Measurements from ENCODE around the gene PPARD. TPM values are rescaled to one million over a fixed set of nuclear protein-coding genes. Genes with fewer than 3 reads are reported as not detected.

The PPARD gene
- total RNA-seq, 1 experiment from 2014 or later = 13.8 TPM

DNA sequence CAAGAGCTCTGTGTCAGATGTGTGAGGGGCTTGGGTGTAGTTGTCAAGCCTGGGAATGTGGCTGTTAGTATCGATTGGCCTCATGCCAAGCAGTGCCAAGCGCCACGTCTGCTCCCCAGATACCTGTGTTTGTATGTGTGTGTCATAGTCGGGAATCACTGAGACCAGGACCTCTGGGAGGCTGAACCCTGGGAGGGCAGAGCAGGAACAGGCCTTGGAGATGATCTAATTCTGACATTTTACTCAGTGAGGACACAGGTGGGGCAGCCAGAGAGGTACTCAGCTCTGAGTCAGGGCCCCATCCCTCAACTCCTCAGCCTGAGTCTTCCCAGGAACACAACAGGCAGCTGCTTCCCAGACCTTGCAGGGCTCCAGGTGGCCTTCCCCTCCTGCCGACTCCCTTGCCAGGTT, 58.5 kb downstream of the PPARD start:
- H3K27me3 ChIP-seq (replicated peaks; ENCODE audit: insufficient read depth, low read depth, low read length, poor library complexity) = no peaks in the 10 kb centered on the region
- TF ChIP-seq, protein P1, sequence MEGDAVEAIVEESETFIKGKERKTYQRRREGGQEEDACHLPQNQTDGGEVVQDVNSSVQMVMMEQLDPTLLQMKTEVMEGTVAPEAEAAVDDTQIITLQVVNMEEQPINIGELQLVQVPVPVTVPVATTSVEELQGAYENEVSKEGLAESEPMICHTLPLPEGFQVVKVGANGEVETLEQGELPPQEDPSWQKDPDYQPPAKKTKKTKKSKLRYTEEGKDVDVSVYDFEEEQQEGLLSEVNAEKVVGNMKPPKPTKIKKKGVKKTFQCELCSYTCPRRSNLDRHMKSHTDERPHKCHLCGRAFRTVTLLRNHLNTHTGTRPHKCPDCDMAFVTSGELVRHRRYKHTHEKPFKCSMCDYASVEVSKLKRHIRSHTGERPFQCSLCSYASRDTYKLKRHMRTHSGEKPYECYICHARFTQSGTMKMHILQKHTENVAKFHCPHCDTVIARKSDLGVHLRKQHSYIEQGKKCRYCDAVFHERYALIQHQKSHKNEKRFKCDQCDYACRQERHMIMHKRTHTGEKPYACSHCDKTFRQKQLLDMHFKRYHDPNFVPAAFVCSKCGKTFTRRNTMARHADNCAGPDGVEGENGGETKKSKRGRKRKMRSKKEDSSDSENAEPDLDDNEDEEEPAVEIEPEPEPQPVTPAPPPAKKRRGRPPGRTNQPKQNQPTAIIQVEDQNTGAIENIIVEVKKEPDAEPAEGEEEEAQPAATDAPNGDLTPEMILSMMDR (conservative IDR thresholded peaks at IDR 0.05; ENCODE audit: low read depth, low read length) = no peak
- TF ChIP-seq EZH2 (IDR thresholded peaks at IDR 0.05; ENCODE audit: borderline replicate concordance, low read depth, low read length, poor library complexity, severe bottlenecking) = no peak
- no TSS peak for BruUV-seq (replicated peaks)
- intact Hi-C loops (cut with micrococcal nuclease; ENCODE audit: unreplicated experiment) = no loop called here
- H3K9me3 ChIP-seq (ENCODE audit: low read depth, low read length, poor library complexity, severe bottlenecking) = no peaks in the 10 kb centered on the region
- H3K4me1 ChIP-seq (ENCODE audit: insufficient read depth, low read length, poor library complexity, severe bottlenecking) = no peaks in the 10 kb centered on the region
- H3K4me3 ChIP-seq (ENCODE audit: low read depth, low read length, poor library complexity, severe bottlenecking) = no peak overlapping the region
- H3K36me3 ChIP-seq (ENCODE audit: insufficient read depth, low read length, poor library complexity, severe bottlenecking) = no peaks in the 10 kb centered on the region
- H3K27ac ChIP-seq (ENCODE audit: low read depth, low read length, poor library complexity, severe bottlenecking) = no peak overlapping the region
- ChIA-PET POLR2A (ENCODE audit: low non-redundant PET) (no interaction called here), CTCF (no interaction called here)
- DNase-seq (ENCODE audit: low spot score) = no peak

DNA sequence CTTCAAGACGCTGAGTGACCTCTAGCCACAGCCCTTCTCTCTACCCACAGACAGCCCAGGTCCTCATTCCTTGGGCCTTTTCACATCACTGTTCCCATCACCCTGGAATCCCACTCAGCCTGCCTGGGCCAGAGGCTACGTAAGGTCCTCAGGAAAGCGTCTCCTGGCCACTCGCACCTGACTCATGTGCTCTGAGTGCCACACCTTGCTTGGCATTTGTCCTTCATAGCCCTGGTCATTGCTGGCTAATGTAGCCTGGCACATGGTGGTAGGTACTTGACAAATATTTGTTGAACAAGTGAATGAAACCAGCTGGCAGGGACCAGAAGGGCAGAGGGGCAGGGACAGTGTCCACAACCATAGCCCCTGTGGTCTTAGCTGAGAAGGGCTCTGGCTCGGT, 59.2 kb downstream of the PPARD start:
- no peak overlapping the region for H3K27ac ChIP-seq (ENCODE audit: low read depth, low read length, poor library complexity, severe bottlenecking)
- TF ChIP-seq, protein P1 (conservative IDR thresholded peaks at IDR 0.05; ENCODE audit: low read depth, low read length) = no peak
- TF ChIP-seq EZH2 (IDR thresholded peaks at IDR 0.05; ENCODE audit: borderline replicate concordance, low read depth, low read length, poor library complexity, severe bottlenecking) = no peak
- no TSS peak for BruUV-seq (replicated peaks)
- POLR2A ChIA-PET (ENCODE audit: low non-redundant PET) = no interaction called here
- no peaks in the 10 kb centered on the region for H3K9me3 ChIP-seq (ENCODE audit: low read depth, low read length, poor library complexity, severe bottlenecking)
- H3K27me3 ChIP-seq (replicated peaks; ENCODE audit: insufficient read depth, low read depth, low read length, poor library complexity) = no peaks in the 10 kb centered on the region
- H3K4me3 ChIP-seq (ENCODE audit: low read depth, low read length, poor library complexity, severe bottlenecking) = no peak overlapping the region
- no peaks in the 10 kb centered on the region for H3K36me3 ChIP-seq (ENCODE audit: insufficient read depth, low read length, poor library complexity, severe bottlenecking)
- no peak for DNase-seq (ENCODE audit: low spot score)
- CTCF ChIA-PET = no interaction called here
- intact Hi-C loops (cut with micrococcal nuclease; ENCODE audit: unreplicated experiment) = no loop called here
- no peaks in the 10 kb centered on the region for H3K4me1 ChIP-seq (ENCODE audit: insufficient read depth, low read length, poor library complexity, severe bottlenecking)

DNA sequence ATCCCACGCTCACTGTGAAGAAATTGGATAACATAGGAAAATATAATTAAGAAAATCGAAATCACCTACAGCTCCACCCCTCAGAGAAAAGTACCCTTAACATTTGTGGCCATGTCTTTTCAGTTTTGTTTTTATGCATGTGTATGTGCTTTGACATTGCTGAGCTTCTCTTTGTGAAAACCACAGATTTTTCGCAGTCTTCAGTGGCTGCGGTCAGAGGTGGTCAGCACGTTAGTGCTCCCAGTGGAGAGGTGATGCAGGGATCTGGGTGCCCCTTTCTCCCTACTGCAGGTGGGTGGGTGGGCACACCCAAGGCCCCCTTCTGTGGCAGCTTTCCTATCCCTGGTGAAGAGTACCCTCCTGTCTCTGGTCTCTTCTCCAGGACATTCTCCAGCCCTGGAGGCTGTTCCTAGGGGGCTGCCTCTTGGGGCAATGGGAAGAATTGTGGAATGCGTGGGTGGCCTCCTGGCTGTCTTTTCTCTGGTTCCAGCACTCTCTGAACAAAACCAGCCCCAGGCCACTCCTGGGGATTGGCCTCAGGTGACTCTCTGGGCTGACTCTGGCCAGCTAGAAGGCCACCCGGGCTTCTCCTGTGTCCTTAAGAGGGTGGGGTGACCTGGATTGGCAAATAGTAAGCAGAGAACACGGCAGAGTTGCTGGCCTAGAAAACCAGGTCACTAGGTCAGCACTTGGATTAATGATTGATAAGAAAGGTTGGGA, 59.9 kb downstream of the PPARD start:
- Histone ChIP-seq H3K4me1 (ENCODE audit: insufficient read depth, low read length, poor library complexity, severe bottlenecking) (no peaks in the 10 kb centered on the region), H3K27ac (ENCODE audit: low read depth, low read length, poor library complexity, severe bottlenecking) (no peak overlapping the region), H3K36me3 (ENCODE audit: insufficient read depth, low read length, poor library complexity, severe bottlenecking) (no peaks in the 10 kb centered on the region), H3K9me3 (ENCODE audit: low read depth, low read length, poor library complexity, severe bottlenecking) (no peaks in the 10 kb centered on the region), H3K27me3 (replicated peaks; ENCODE audit: insufficient read depth, low read depth, low read length, poor library complexity) (no peaks in the 10 kb centered on the region), H3K4me3 (ENCODE audit: low read depth, low read length, poor library complexity, severe bottlenecking) (no peak overlapping the region)
- TF ChIP-seq, protein P1 (conservative IDR thresholded peaks at IDR 0.05; ENCODE audit: low read depth, low read length) = no peak
- TF ChIP-seq EZH2 (IDR thresholded peaks at IDR 0.05; ENCODE audit: borderline replicate concordance, low read depth, low read length, poor library complexity, severe bottlenecking) = no peak
- intact Hi-C loops (cut with micrococcal nuclease; ENCODE audit: unreplicated experiment) = no loop called here
- CTCF ChIA-PET = no interaction called here
- BruUV-seq (replicated peaks) = no TSS peak
- no peak for DNase-seq (ENCODE audit: low spot score)
- POLR2A ChIA-PET (ENCODE audit: low non-redundant PET) = no interaction called here

Measured in A673 (cell line).